Head of caudate nucleus (tissue), 42 donors: ENCODE measurements around the gene SELENOF.

Experiments
- DNase-seq, 42 donors: peaks; one replicate each; pipeline versions ENCODE4 v3.0.0 to v3.0.0-alpha.2; 2020 to 2021; ENCODE audit warnings: mixed read lengths in 7 of 42
- intact Hi-C: fragments of 100-400 bp; cut with DNase I; formaldehyde crosslinking; loops from one replicate; pipeline ENCODE4 v1.15.0; 2022

Gene SELENOF

GRCh38 chr1:86913896-86914600 lies at the start of gene SELENOF:
SELENOF (minus strand) TSS chr1:86914126; CDS start chr1:86914111, 15 bp downstream.
- intact Hi-C loops: loop anchor here (10.0 kb wide), 1 partner anchor 209 kb away; the partner anchor contains the start of gene SH3GLB1

DNA sequence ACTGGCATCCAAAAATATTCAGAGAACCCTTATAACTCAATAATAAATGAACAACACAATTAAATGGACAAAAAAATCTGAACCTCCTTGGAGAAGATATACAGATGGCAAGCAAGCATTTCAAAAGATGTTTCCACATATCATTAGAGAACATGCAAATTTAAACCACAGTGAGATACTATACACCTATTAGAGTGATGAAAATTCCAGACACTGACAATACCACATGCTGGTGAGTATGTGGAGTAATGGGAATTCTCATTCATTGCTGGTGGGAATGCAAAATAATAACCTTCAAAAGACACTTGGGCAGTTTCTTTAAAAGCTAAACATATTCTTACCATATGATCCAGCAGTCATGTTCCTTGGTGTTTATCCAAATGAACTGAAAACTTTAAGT lies 46.6 kb upstream of the SELENOF start:
- intact Hi-C loops: no loop called here
- no peak for DNase-seq

More at GRCh38 chr1:86913896-86914600, at the start of gene SELENOF:
- DNase-seq: peak; percentile 94 to 99 (median 98)

GRCh38 chr1:86957221-86957620 lies 43.3 kb upstream of the SELENOF start:
- DNase-seq: no peak
- intact Hi-C loops: no loop called here

DNA sequence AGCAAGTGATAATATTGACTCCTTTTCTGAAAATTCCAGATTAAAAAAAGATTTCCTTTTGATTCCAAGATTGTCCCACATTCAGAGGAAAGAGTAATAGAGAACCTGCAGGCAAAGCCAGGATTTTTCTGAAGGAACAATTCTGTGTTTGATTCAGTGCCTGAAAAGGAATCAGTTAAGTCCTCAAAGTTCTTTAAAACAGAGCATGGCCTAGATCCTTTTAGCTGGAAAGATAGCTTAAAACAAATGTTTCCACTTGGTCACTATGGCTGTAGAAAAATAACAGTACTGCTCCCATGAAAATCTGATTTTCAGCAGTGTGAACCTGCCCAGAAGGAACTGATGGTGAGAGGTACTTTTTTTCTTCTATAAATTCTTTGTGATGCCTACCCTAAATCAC lies 42.3 kb upstream of the SELENOF start:
- intact Hi-C loops: no loop called here
- DNase-seq: no peak

DNA sequence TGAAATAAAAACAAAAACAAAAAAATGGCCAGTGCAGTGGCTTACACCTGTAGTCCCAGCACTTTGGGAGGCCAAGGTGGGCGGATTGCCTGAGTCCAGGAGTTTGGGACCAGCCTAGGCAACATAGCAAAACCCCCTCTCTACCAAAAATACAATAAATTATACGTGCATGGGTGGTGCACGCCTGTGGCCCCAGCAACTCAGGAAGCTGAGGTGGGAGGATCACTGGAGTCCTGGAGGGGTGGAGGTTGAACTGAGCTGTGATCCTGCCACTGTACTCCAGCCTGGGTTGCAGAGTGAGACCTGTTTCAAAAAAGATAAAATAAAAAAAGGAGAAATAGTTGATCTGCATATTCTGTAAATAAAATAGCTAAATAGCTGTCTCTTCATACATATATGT lies 41.8 kb upstream of the SELENOF start:
- intact Hi-C loops: no loop called here
- DNase-seq: no peak

GRCh38 chr1:86953167-86953566 lies 39.2 kb upstream of the SELENOF start:
- no peak for DNase-seq
- intact Hi-C loops: no loop called here

DNA sequence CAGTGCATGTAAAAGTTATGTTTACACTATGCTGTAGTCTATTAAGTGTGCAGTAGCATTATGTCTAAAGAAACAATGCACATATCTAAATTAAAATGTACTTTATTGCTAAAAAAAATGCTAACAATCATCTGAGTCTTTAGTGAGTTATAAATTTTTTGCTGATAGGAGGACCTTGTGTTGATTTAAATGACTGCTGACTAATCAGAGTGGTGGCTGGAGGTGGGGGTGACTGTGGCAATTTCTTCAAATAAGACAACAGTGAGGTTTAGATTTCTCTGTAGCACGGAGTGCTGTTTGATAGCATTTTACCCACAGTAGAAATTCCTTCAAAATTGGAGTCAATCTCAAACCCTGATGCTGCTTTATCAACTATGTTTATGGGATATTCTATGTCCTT lies 37.5 kb upstream of the SELENOF start:
- DNase-seq: no peak
- intact Hi-C loops: no loop called here

DNA sequence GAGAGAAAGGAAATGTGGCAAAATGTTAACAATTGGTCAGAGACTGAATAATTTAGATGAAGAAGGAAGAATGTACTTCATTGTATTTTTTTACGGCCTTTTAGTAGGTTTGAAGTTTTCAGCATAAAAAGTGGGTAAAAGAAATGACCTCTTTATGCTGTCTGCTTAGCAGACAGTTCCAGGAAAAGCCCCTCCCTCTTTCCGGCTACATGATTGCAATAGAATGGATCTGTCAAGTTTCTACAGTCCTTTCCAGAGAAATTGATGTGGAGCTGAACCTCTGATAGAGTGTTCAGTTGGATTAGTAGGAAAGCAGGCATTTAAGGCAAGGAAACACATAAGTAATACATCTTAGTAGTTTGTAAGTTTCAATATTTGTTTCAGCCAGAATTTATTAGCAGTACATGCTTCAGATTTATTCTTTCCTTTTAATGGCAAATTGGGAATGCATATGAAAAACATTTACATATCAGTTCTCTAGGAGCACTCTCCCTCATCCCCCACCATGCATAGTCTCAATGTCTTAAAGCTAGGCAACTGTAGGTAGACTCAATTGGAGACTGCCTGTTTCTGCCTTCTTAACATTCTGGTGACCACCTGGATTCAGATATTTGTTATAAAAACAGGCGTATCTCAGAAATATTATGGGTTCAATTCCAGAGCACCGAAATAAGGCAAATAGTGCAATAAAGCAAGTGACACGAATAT lies 36.9 kb upstream of the SELENOF start:
- no peak for DNase-seq
- intact Hi-C loops: no loop called here

- no peak for DNase-seq
- intact Hi-C loops: no loop called here
Observed at GRCh38 chr1:86948212-86948611, 34.3 kb upstream of the SELENOF start.

DNA sequence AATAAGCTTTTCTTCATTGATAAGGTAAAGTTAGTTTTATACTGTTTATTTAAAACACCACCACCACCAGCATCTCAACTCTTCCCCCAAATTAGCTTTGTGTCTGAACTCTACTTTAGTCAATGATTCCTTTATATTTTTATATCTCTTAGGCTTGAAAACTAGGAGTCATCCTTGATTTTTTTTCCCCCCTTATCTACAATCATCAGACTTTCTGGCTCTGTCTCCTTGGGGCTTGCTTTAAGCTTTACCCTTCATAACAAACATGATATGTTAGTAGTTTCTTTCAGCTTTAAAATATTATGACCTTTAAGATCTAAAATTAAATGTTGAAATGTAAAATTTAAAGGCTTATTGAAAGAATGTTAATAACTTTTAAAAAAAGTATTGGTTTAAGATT lies 28.8 kb upstream of the SELENOF start:
- intact Hi-C loops: no loop called here
- DNase-seq: no peak

- intact Hi-C loops: no loop called here
- DNase-seq: no peak
Observed at GRCh38 chr1:86942042-86942441, 28.1 kb upstream of the SELENOF start.

- intact Hi-C loops: no loop called here
- no peak for DNase-seq
Observed at GRCh38 chr1:86940599-86940998, 26.7 kb upstream of the SELENOF start.

GRCh38 chr1:86939406-86939805 lies 25.5 kb upstream of the SELENOF start:
- no peak for DNase-seq
- intact Hi-C loops: no loop called here

- intact Hi-C loops: no loop called here
- no peak for DNase-seq
Observed at GRCh38 chr1:86938855-86939254, 24.9 kb upstream of the SELENOF start.

GRCh38 chr1:86938450-86938849 lies 24.5 kb upstream of the SELENOF start:
- intact Hi-C loops: no loop called here
- DNase-seq: no peak

GRCh38 chr1:86933562-86934377 lies 19.8 kb upstream of the SELENOF start:
- no peak for DNase-seq
- intact Hi-C loops: no loop called here

DNA sequence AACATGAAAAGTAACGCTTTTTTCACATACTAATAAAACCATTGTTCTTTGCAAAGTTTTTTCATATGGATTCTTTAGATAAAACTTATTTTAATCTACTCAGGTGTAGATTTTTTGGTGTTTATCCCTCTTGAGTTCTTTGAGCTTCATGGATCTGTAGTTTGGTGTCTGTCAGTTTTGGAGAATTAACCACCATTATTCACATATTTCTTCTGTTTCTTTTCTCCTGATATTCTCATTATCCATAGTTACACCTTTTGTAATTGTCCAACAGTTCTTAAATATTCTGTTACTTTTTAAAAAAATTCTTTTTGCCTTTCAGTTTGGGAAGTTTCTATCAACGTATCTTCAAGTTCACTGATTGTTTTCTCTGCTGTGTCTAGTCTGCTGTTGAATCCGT lies 19.1 kb upstream of the SELENOF start:
- DNase-seq: no peak
- intact Hi-C loops: no loop called here

DNA sequence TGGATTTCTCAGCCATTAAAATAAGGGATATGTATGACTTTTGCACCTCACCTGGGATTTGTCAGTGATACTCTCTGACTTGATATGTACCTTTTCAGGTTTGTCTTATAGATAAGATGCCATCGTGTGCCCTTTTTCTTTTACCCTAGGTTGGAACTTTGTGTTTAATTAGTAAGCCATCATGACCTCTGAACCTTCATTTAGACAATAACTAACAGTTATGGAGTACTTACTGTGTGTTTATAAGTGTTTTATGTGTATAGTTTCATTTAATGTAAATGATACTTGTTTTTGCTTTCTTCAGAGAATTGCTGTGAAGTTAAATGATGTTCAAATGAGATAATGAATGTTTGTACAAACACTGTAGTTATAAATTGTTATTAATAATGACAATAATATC lies 14.9 kb upstream of the SELENOF start:
- intact Hi-C loops: no loop called here
- DNase-seq: no peak

- intact Hi-C loops: no loop called here
Observed at GRCh38 chr1:86926883-86927282, 13.0 kb upstream of the SELENOF start.

GRCh38 chr1:86925742-86926141 lies 11.8 kb upstream of the SELENOF start:
- intact Hi-C loops: no loop called here
- no peak for DNase-seq

More at GRCh38 chr1:86926883-86927282, 13.0 kb upstream of the SELENOF start:
- DNase-seq: no peak
